HCEC 1CT (cell line): ENCODE data around the gene CACNB4.
A peak's percentile ranks its signal among the peaks of the same experiment; 100 is the strongest.

Source experiments
- DNase-seq: peaks from one replicate; pipeline ENCODE4 v3.0.0-alpha.2; 2017

Gene CACNB4

DNA sequence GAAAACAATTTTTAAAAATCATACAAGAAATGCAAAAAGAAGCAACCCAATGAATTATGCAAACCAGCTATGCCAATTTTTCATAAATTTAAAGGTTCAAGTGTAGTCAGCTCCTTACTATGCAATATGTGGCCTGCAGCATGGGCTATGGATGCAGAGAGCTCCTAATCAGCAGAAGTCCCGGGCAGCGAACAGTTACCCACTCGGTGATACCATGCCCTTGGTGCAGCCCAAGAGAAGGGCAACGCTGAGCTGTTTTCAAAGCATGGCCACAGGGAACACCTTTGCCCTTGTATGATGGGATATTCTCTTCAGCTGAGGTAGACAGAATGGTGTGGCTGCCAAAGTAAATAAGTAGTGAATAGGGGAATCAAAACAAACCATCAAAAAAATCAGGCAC, 253.4 kb downstream of the CACNB4 start:
- DNase-seq, result no peak

DNA sequence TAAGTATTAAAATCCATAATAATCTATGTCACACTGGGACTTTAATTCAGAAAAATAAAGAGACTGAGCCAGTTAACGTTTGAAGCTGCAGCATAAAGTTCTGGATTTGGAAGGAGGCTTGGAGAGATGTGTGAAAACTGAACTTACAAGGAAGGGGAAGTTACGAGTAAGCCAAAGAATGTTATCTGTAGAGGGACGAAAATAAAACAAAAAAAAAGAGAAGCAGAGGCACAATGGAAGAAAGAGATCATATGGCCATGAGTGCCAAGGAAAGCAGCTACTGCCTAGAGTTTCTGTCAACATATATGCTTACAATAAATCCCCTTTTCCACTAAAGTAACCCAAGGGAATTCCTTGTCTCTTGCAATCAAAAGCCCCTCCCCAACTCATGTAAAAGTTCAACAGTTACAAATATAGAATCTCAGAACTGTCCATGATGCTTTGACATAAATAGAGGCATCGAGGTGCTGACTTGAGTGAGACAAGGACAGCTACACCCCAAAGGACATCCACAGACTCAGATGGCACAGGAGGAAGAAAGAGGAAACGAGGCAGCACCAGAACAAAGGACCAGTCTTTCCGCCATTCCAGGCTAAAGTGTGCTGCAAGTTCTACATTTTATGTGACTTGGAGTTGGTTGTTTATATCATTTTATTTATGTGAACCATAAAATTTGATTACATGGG, 254.5 kb downstream of the CACNB4 start:
- DNase-seq, result no peak

DNA sequence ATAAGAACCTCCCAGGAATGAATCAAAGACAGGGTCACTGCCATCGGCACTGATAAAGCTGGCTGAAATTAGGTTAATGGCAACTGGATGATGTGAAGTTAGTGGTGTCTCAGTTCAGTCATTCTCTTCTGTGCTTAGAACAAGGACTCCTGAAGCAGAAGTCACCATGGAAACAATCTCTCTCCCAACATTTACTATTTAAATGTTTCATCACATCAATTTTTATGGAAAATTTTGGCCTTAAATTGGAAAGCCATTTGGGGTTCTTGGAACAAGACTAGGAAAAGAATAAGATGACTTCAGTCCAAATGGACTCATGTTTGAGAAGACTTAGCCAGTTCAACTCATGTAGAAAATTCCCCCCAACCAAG, 255.2 kb downstream of the CACNB4 start:
- no peak for DNase-seq

DNA sequence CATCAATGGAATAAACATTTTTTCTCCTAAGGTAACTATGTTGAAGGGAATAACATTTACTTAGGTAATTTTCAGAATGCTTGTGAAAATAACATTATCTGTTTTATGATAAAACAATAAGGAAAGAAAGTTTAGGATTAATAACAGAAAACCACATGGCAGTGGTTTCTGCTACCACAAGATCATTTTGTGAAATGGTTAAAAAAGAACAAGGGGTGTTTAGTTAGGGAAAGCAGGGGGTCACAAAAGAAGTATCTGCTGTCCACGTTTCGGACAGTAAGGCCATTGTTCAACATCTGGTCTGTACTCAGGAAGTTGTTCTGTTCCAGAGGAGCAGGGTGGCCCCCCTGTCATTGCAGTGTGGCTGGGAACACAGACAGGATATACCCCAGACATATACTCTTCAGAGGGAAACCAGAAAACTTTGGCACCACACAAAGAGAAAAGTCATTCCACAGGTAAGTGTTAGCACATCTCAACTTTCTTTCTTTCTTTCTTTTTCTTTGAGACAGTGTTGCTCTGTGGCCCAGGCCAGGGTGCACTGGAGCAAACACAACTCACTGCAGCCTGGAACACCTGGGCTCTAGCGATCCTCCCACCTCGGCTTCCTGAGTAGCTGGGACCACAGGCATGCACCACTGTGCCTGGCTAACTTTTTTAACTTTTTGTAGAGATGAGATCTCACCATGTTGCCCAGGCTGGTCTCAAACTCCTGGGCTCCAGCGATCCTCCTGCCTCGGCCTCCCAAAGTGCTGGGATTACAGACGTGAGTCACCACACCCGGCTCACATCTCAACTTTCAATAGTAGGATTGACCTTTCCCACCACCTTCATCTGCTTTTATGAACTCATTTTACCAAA, 255.8 kb downstream of the CACNB4 start:
- DNase-seq, result no peak

DNA sequence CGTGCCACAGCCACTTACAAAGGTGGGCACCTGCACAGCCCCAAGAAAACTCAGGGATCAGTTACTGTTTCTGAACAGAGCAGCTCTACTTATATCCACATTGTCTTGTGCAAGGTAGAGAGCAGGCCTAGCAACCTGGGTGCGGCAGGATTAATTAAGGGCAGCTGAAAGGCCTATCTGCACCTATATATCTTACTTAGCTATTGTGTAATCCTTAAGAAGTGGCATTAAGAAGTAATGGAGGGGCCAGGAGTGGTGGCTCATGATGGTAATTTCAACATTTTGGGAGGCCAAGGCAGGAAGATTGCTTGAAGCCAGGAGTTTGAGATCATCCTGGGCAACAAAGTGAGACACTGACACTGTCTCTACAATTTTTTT, 257.8 kb downstream of the CACNB4 start:
- no peak for DNase-seq

DNA sequence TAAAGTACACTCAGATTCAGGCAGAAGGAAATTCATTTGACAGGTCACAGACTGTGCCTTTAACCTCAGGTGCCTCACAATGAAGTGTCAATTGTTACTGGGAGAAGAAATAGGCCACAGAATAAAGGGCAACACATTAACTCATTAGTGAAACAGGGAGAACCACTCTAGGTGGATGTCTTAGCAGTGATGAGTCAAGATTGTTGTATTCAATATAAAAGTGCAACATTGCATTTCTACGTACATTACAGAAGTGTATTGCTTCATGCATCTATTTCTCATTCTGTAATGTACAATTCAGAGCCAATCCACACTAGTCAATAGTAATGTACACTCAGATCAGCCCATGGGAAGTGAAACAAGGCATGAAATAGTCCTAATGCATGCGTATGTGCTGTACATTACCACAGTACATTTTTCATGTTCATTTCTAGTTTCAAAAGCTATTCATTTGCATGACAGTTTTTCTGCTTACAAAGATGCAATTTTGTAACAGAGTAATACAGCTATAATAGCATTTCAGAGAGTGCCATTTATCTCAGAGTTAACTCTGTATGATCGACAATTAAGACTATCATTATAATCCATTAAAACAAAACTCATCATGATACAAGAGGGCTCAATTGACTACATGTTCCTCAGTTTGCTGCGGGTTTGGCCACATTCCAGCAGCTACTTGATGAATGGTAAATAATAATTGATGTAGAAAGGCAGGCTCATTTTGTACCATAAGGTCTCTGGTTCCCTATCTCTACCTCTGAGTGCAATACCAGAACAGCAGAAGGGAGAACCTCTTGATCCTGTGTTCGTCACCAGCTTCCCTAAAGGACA, 258.4 kb downstream of the CACNB4 start:
- no peak for DNase-seq

DNA sequence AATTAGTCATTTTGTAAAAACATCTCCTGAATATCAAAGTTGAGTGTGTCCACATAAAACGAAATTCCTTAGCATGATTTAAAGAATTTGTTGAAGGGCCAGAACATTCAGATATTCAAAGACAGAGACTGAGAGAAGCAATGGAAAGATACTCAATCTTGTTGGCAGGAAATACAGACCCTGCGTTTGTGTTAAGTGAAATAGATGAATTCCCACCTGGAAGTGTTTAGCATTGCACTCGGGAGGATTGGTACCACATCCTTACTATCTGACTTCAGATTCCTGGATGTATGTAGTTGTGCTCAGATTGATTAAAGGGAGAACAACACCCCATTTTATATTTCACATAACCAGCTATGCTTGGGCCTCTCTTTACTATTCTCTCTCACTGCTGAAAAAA, 260.9 kb downstream of the CACNB4 start:
- no peak for DNase-seq

DNA sequence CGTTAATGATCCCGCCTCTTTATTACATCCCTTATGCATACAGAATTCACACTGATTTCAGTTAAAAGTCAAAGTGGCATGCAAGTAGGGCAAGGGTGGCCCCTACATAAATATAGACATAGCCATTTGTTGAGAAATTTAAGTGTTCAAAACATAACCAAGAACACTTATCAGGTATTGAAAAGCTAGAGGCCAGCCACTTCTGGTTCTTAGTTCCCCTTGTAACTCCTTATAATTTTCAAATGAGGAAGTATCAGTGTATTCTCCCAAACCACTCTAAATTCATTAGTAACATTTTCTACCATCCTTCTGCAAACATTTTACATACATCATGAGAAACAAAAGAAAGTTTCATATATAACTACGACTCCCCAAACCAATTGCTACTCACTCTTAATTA, 264.9 kb downstream of the CACNB4 start:
- DNase-seq, result no peak

DNA sequence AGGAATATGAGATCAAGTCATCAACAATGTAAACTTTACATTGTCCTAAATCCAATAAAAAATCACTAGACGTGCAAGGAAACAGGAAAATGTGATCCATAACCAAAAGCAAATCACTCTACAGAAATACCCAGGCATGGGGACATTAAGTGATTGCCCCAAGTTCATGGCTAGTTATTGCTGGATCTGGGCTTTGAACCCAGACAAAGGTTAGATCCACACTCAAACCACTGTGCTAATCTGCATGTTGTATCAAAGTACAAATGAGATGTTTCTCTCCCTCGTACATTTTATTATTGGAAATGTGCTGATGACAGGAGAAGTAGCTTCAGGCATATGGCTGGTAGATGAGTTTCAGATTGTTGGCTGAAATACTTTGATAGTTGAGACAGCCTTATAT, 267.9 kb downstream of the CACNB4 start:
- DNase-seq, result no peak

DNA sequence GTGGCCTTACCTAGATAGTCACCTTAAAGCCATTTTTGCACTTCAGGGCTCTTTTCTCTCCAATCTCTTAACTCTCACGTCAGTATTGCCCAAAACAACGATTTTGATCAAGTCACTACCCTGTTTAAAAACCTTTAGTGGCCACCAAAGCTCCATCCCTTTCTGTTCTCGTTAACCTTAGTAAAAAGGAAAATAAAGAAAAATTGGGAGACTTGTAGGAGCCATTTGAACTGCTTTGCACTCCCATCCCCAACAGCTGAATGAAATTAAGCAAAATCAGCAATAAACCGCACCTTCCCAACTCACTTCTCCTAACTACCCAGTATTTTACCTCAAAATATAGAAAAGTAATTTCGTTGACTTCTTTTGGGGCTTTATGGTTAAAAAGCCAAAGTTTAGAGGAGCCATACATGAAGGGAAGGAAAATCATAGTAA, 269.9 kb downstream of the CACNB4 start:
- no peak for DNase-seq

DNA sequence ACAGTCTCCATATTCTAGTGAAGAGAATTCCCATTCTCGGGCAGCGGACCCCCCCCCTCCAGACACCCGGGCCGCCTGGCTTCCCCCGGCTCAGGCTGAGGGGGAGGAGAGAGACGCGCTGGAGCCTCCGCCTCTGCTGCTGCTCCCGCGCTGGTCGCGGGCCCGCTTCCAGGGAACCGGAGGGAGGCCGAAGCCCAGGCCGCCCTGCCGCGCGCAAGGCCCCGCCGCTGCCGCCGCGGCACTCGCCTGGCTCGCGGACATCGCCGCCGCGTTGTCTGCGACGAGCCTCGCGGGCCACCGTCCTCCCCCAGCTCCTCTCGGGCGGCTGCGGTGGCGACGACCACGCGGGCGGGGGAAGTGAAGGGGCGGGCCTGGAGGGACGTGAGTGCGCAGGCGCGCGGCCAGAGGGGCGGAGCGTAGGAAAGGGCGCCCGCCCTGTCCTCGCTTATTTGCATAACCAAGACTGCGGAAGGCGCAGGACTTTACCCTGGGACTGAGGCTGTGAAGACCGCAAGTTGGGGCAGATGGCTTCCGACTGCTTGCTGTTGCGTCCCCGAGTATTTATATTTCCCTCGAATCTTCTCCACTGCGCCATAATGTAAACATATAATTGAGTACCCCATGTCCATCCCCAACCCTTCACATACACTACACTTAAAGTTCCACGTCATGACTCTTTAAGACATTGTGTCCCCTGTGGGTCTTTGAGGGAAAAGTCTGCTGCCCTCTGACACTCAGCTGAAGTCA, 270.5 kb downstream of the CACNB4 start, which contains the start of gene ARL5A:
Gene ARL5A, minus strand, starts transcription at position 279 of the 747 bp plus-strand sequence. Its CDS starts 245 bp downstream, at position 34.
- peak; percentile 92 for DNase-seq

DNA sequence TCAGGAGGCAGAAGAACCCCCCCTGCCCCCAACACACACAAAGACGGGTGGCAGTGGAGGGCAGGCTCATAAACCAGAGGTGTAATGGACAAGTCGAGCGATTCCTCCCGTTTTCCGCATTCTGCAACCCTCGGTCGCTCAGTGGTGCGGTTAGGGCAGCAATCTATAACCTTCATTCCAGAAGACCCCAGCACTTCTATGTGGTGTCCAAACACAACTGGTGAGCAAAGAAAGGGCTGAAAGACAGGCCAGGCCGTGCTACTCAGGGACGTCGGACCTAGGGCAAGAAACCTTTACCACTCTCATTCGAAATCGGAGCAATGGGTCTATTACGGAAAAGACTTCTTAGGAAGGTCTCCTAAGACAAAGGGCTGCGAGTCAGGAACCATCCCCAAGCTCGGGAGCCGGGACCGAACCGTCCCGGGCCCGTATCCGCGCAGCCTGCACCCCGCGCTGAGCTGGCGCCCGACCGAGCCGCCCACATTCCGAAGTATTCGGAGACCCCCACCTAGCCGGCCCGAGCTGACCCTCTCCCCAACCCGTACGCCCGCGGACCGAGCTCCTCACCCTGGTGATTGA, 271.2 kb downstream of the CACNB4 start:
- DNase-seq, result peak; percentile 18

DNA sequence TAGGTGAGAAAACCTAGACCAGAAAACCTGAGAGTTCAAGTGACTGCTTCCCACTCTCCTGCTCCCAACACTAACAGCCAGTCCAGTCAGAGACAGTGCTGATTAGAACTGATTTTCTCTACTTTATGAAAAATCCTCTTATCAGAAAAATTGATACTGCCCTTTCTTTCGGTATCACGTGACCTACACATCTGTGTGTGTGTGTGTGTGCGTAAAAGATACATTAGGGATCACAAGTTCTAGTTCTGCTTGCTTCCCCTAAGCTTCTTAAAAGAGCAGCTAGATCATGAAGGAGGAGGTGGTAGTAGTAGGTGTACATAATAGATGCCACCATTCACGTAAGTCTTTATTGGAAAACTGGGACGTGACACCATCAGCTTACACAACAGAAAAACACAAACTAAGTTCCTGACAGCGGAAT, 272.1 kb downstream of the CACNB4 start:
- DNase-seq, result peak; percentile 8

DNA sequence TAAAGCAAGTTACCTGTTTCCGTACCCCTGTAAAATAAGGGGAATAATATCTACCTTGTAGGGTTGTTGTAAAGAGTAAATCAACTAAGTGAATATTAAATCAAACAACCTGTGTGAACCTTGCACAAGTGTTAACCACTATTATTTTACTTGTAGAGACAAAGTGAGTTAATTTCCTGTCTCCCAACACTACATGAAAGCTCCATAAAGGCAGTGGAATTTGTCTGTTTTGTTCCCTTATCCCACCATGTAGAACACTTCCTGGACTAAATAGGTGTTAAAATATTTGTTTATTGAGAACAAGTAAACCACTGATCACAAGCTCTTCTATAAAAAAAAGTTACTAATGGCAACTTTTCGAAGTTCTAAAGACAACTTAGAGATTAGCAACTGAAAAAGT, 274.0 kb downstream of the CACNB4 start:
- DNase-seq, result no peak

DNA sequence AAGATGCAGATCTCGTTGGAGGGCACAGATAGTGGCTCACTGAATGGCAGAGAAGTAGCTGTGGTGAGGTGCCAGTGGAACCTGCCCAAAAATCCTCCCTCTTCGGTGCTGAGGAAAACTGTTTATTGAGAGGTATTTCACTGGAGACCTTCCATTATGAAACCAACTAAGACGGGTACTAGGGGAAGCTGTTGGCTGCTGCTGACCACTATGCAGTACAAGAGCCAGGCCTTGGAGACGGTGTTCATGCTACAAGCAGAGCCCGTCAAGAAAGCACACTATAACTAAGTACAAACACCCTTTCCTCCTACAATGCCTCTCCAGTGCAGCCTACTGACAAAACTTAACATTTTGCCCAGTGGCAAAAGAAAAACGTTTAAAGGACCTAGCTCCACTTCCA, 275.2 kb downstream of the CACNB4 start:
- no peak for DNase-seq

DNA sequence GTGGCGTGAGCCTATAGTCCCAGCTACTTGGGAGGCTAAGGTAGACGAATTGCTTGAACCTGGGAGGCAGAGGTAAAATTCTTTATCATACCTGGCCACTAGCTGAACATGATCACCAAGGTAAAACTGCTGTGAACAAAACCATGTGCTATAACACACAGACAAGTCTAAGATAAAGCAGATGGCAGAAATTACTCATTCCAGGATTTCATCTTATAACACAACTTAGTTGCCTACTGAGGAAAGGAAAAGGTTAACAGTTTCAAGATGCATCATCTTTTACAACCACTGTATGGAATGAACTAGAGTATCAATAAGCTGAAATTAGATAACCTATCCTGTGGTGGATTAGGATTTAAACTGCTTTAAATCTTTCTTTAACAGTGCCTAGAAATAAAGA, 278.9 kb downstream of the CACNB4 start:
- no peak for DNase-seq

DNA sequence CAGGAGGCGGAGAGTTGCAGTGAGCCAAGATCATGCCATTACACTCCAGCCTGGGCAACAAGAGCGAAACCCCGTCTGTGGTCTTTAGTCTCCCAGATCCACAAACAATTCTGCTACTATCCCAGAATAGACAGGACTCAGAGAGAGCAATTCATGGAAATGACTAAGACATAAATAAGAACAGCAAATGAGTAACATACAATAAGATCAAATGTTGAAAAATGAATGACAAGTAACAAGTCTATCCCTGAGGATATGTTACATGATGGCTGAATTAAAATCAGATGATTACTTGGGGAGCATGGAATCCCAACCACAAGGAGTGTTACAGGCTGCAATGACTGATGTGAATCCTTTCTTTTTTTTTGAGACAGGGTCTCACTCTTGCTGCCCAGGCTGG, 280.9 kb downstream of the CACNB4 start:
- DNase-seq, result no peak

DNA sequence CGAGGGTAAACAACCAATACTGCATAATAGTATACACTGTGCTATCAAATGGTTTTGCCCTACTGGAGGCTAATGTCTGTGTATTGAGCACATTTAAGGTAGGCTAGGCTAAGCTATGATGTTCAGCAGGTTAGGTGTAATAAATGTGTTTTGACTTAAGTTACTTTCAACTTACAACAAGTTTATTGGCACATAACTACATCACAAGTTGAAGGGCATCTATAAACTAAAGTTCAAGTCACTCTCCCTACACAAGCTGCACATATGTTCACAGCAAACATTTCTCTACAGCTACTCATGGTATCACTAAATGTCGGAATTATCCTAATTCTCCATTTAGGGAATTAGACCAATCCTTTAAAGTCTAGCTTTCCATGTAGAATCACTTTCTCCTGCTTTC, 282.0 kb downstream of the CACNB4 start:
- DNase-seq, result no peak

DNA sequence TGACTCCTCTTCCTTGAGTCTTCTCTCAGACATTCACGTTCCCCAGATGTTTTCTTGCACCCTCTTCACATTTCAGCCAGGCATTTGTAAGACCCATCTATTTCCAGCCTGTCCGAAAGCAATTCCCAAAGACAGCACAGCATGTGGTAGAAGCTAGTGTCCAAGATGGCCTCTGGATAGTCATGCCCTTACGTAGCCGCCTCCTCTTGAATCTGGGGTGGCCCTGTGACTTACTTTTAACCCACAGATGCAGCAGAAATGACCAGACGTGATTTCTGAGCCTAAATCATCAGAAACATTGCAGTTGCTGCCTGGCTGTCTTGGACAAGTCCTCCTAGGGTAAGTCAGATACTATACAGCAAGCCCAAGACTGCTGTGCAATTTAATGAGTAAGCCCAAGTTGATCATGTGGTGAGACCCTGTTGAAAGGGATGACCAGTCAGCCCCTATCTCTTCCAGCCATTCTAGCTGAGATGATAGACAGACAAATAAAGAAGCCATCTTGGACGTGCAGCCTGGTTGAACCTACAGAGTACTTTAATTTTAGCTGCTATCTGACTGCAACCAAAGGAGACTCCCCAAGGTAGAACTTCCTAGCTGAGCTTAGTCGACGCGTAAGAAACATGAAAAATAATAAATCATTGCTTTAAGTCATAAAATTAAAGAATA, 282.9 kb downstream of the CACNB4 start:
- no peak for DNase-seq

DNA sequence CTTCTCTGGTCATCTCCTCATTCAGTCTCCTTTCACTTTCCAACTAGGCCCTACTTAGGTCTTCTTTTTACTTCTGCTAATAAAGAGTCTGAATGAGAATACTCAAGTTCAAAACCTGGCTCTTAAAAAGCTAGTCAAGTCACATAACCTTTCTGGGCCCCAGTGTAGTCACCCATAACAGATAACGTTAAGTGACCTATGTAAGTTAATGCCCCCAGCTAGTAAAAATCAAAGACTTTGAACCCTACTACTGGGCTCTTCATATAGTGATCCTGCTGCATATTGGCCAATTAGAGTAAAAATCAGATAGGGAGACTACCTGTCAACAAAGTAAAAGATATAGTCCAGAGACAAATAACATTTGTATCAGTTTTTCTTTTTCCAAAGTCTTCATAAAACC, 288.4 kb downstream of the CACNB4 start:
- no peak for DNase-seq

DNA sequence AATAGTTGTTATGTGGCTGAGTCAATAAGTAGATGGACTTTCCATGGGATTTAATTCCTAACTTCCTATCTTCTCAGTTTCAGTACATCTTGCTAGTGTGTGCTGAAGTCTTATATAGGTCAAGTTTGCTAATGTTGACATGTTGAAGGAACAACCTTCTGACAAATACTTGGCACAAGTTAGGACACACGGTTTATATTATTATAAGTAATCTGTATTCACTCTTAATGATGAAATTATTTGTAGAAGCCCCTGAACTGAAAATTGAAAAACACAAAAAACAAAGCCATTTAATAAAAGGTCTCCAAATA, 289.8 kb downstream of the CACNB4 start:
- DNase-seq, result no peak
